Measurements from ENCODE around the gene ZNF426. TPM values are rescaled to one million over a fixed set of nuclear protein-coding genes. Genes with fewer than 3 reads are reported as not detected.

ZNF426 gene
- total RNA-seq, result 24.9 TPM

DNA sequence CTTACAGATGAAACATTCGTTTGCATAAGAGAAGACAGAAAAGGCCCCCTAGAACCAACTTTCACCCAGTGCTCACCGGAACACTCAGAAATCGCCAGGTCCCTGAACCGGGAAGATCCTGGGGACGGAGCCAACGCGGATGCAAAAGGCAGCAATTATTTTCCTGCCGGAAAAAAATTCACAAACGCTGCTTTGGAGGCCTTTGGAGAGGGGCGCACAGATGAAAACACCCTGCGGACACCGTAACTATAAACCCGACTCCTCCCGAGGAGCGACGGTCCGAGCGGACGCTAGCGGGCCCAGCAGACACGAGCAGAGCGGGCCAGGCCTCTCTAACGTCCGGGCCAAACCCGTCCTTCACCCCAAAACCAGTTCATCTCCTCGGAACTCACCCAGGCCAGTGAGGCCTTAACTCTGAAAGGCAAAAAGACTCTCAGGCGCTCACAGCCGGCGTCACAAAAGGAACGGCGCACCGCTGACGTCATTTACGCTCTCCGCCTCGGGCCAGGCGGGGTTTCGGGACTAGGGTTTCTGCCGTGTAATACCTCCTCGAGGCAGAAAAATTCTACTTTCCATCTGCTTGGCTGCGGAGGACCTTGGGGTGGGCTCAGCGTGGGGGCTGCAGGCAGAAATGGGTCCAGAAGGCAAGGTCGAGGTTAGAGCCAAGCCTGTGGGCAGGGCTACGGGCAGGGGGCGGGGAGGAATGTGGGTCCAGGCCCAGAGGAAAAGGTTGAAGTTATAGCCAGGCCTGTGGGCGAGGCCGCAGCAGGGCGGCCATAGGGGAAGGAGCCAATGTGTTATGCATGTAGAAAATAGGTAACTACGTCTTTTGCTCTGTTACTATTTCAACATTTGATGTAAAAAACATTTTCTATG is at the start of gene ZNF426:
ZNF426 (minus strand) TSS at position 463 of the 876 bp plus-strand sequence. CDS start 2,413 bp downstream, outside the sequence.

GRCh38 chr19:9584073-9584833 is 45.8 kb upstream of the ZNF426 start, which contains the start of gene ZNF121:
TSS of gene ZNF121 (minus strand) at chr19:9584504. CDS start at chr19:9568097, 16,407 bp downstream.

DNA sequence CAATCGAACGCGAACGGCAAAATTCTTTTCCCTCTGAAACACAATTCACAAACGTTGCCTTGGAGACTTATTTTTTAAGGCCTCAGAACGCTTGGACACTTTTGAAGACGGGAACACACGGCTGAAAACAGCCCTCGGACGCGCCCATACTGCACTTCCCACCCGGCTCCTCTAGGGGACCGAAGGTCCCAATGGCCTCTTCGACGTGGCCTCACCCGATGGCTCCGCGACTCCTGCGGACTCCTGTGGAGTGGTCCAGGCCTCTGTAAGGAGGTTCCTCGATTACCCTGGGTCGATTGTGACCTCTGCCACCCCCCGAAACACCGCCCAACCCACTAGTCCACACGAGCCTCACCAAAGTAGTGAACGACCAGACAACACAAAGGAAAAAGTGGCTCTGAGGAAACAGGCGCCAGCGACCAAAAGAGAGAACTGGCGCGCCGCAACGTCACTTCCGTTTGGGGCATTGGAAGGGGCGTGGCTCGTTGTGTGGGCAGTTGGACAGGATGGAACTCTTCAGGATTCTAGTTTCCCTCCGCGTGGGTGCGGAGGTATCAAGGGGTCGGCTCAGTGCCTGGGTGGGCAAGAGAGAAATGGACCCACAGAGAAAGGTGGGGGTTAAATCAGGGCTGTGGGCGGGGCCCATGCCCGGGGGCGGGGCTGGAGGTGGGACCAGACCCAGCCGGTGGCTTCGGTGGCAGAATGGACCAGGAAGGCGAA is 40.1 kb downstream of the ZNF426 start, which contains the start of gene ZNF560:
ZNF560 (minus strand) TSS at position 434 of the 720 bp plus-strand sequence. CDS start 23,303 bp downstream, outside the sequence.

Other genes with a start within 250 kb of the ZNF426 start
- 19.1 TPM for gene ZNF699, start 228.8 kb downstream of the ZNF426 start, total RNA-seq
- gene ZNF559, start 214.5 kb downstream of the ZNF426 start, total RNA-seq, result 37.8 TPM
- 8.1 TPM for gene ZNF177, start 175.6 kb downstream of the ZNF426 start, total RNA-seq
- gene ZNF266, start 103.1 kb downstream of the ZNF426 start, total RNA-seq, result 14.5 TPM
- gene ZNF560, start 40.0 kb downstream of the ZNF426 start, total RNA-seq, result 0.46 TPM
- 75.0 TPM for gene ZNF121, start 45.9 kb upstream of the ZNF426 start, total RNA-seq
- 43.1 TPM for gene ZNF561, start 82.6 kb upstream of the ZNF426 start, total RNA-seq
- gene ZNF562, start 136.5 kb upstream of the ZNF426 start, total RNA-seq, result 71.0 TPM
- 20.5 TPM for gene ZNF846, start 230.1 kb upstream of the ZNF426 start, total RNA-seq